Activated CD8-positive, alpha-beta memory T cell treated with anti-CD3 and anti-CD28 coated beads, Interleukin-2, amount 50 U/mL, for 4 hours (primary cell): ENCODE data around the gene CTNS.
"Not testable (repeated sequence)": the region's sequence is repeated elsewhere in the genome, so short reads cannot be mapped to it uniquely, and the experiment has no call there.

Experiments used
- DNase-seq: peaks from one replicate; pipeline ENCODE4 v3.0.0-alpha.2; 2020

CTNS gene

DNA sequence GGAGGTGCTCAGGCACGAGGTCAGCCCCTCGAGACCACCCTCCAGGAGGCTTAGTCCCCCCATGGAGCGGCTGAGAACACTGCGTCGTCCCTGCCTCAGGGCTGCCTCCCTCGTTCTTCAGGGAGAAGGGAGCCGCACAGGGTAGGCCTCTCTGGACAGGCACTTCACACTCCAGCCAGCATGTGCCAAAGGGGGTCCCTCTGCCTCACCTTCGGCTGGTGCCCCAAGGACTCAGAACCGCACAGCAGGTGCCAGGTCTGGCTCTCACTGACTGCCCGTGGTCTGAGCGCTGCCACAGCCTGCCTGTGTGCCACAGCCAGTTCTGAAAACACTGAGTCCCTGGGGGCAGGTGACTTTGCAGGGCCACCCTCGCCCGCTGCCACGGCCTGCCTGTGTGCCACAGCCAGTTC lies 52.3 kb downstream of the CTNS start:
- DNase-seq: no peak

DNA sequence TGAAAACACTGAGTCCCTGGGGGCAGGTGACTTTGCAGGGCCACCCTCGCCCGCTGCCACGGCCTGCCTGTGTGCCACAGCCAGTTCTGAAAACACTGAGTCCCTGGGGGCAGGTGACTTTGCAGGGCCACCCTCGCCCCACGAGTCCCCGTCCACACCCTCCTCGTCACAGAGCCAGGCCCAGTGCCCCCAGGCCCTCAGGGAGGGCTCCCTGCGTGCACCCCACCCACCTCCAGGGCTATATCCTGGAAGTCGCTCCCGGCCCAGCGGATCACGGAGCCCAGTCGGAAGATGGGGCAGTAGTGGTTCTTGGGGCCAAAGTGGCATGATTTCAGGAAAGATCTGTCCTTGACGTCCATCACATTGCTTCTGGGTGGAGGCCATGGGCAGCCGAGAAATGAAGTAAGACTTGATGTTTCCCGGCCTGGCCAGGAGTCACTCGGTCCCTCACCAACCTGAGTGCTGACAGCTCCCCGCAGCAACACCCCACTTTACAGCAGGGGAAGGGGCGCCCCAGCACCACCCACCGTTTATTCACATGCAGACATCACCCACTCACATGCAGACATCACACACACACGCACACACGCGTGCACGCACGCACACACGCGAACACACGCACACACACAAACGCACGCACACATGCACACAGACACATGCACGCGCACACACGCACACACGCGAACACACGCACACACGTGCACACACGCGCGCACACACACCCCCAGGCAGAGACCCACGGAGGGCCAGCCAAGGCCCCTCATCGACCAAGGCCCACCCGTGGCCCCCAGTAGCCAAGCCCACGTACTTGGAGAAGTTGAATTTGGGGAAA lies 52.9 kb downstream of the CTNS start:
- DNase-seq: no peak

DNA sequence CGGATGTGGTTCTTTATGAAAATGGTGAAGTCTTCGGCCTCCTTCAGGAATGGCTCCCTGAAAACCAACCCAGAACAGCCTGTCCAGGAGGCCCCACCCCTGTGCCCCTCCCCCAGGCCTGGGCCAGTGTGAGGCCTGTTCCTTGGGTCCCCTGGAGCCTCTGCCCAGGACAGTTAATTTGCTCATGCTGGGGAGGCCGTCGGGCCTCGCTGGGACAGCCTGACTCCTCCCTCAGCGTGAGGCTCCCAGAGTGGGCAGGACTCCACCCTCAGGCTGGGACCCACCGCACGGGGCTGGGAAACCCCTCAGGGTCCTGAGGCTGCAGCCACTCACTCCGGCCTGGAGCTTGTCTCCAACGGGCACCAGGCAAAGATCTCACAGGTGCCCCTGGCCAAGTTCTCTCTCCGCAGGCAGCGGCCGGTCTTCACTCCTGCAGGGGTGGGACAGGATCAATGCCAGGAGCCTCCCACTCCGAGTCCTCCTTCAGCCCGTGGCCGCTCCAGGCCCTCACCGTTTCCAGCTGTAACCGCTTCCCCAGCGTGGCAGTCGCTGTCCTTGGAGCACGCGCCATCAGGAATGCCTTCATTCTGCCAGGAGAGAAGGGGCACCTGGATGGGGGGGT lies 53.6 kb downstream of the CTNS start:
- no peak for DNase-seq

- no peak for DNase-seq
Observed at GRCh38 chr17:3691617-3692067, 55.1 kb downstream of the CTNS start.

GRCh38 chr17:3692346-3692745 lies 55.8 kb downstream of the CTNS start:
- DNase-seq: no peak

- no peak for DNase-seq
Observed at GRCh38 chr17:3693141-3693540, 56.6 kb downstream of the CTNS start.

GRCh38 chr17:3693829-3694231 lies 57.3 kb downstream of the CTNS start:
- DNase-seq: no peak

DNA sequence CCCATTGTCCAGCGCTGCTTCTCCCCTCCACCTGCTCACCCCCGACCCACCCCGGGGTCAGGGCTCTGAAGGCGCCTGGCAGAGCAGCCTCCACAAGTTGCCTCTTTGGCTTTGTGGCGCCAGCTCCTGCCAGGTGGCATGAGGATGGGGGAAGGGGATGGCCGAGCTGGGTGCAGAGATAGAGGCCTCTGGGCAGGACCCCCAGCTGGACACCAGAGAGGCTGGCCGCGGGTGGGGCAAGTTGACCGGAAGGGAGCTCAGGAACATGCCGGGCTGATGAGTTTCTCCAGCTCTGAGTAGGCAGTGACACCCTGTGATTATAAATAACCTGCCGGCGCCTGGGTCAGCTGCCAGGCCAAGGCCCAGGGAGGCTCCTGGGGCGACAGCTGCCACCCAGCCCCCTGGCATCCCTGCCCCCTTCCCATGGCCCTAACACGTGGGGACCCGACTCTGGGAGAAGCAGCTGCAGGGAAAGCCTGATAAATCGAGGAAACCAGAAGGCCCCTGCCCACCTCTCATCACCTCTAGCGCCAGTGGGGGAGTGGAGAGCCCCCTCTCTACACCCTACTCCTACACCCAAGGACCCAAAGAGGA lies 58.7 kb downstream of the CTNS start:
- no peak for DNase-seq

DNA sequence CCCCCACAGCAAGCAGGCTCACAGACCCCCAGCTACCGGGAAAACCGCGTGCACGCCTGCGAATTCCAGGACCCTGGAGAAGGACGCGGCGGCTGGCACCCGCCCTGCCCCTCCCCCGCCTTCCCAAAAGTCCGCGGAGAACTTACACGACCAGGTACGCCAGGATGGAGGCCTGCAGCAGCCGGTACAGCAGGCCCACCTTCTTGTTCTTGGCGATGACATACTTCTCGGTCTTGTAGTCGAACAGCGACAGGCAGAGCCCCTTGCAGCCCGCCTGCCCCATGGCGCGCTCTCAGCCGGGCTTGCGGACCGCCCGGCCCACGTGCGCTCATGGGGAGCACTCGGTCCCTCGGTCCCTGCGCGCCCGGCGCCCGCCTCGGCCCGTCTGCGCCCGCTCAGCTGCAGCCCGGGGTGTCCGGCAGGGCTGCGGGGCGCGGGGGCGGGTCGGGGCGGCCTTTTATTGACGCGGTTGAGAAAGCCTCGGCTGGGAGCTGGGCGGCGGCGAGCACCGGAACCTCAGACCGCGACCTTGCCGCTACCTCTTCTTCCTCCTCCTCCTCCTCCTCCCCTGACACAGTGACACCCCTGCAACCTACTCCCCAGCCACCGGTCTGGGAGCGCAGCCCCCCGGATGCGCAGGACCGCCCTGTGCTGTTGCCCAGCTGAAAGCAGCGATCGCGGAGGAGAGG lies 59.3 kb downstream of the CTNS start, which contains the start of gene P2RX5:
Gene P2RX5, minus strand, starts transcription at position 433 of the 689 bp plus-strand sequence. Its CDS starts 150 bp downstream, at position 283.
- peak; percentile 51 for DNase-seq

DNA sequence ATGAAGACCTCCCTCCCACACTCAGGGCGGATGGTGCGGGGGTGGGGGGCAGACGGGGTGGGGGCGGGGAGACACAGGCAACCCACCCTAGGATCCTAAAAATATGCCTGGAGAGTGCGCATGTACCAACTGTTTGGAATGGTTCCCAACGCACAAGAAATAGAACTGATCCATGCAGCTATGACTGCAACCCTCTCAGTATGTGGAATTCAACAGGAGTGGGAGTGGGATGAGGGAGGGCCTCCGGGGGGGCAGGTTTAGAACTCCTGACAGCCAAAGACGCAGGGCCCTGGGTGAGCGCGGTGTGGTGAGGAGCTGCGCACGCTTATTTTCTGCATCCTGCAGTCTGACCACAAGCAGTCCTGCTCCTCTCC lies 60.5 kb downstream of the CTNS start:
- DNase-seq: no peak

DNA sequence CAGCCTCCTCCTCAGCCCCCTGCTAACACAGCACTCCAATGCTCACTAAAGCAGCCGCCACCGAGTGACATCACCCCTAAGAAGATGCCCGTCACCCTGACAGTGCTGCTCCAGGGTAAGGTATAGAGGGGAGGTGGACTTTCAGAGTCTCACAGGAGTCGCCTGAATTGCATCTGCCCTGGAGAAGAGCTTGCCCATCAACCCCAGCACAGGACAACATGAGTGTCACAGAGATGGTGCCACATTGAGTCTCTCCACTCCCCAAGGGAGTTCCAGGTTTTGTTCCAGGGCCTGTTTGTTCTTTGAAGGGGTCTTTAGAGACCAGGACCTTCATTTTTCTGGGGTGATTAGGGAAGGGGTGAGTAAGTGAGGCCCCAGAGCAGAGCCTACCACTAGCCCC lies 61.6 kb downstream of the CTNS start:
- DNase-seq: no peak

- no peak for DNase-seq
Observed at GRCh38 chr17:3699951-3700350, 63.4 kb downstream of the CTNS start.

DNA sequence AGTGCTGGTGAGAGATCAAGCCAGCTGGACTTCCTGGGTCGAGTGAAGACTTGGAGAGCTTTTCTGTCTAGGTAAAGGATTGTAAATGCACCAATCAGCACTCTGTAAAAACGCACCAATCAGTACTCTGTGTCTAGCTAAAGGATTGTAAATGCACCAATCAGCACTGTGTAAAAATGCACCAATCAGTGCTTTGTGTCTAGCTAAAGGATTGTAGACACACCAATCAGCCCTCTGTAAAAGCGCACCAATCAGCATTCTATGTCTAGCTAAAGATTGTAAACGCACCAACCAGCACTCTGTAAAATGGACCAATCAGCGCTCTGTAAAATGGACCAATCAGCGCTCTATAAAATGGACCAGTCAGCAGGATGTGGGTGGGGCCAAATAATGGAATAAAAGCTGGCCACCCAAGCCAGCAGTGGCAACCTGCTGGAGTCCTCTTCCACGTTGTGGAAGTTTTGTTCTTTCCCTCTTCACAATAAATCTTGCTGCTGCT lies 65.5 kb downstream of the CTNS start:
- not testable (repeated sequence) for DNase-seq

DNA sequence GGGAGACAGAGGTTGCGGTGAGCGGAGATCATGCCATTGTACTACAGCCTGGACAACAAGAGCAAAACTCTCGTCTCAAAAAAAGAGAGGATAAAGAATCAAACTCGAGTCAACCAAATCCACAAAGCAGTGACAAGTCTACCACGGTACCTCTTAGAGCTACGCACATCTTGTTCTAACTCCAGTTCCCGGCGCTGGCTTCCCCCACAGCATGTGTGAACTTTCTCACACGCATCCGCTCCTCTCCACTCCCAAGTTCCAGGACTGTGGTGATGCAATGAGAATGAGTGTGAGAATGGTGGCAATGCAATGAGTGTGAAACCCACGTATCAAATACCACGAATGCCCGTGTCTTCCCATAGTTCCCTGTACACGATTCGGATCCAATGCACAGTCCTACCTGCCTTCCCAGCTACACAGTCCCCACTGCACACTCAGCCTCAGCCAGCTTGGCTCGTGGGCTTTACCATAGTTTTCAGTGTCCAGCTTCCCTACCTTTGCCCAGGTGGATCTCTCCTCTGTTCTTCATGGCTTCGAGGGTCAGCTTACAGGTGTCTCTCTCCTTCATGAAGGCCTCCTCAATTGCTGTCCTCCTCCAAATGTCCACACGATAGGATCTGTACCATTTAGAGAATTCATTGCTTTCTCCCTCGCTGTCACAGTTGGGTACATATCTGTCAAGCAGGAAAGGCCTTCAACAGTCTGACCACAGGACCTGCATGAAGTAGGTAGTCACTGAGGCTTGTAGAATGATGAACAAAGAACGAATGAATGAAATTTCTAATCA lies 68.6 kb downstream of the CTNS start:
- no peak for DNase-seq

DNA sequence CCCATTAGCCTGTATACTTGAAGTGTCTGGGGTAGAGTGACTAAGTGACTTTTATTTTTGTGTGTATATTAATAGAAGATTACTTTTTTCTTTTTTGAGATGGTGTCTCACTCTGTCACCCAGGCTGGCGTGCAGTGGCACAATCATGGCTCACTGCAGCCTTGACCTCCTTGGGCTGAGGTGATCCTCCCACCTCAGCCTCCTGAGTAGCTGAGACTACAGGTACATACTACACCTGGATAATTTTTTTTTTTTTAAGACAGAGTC lies 69.1 kb downstream of the CTNS start:
- not testable (repeated sequence) for DNase-seq

DNA sequence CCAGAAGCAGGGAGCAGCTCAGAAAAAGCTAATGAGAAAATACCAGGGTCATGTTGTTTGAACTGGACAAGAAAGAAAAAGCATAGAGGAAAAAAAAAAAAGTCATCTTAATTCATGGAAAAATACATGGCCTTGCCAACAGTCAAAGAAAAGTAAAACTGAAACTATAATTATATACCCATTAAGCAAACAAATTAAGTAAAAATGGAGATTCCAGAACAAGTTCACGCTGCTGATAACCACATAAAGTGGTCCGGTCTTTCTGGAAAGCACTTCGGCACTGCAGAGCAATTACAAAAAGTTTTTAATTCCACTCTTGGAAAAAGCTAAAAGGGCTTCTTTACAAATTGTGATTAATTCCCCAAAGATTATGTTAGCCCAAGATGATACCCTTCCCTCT lies 71.8 kb downstream of the CTNS start:
- DNase-seq: no peak

DNA sequence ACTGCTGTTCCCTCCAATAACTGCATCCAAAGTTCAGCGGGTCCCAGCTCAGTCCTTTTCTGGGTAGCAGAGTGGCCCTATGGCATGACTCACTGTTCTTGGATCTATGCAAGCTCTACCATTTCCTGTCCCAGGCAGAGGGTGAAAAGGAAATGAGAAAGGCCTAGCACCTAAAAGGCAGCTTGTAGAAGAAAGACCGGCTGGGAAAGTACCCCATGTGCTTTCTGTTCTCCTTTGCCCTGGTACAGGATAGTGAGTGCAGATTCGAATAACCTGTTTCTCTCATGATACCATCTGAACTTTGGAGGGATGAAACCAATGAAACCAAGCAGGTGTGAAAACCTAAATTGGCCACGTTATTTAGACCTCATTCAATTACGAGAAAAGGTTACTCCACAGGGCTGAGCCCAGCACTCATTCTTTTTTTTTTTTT lies 74.4 kb downstream of the CTNS start:
- DNase-seq: peak; percentile 51
